AG04450 (cell line): Measurements from ENCODE around the gene CALCOCO2. TPM values are rescaled to one million over a fixed set of nuclear protein-coding genes. Genes with fewer than 3 reads are reported as not detected.

Experiments used
- CTCF ChIA-PET: fragments of 300-600, 350-600 bp; formaldehyde crosslinking; extraction: SDS; loops from one replicate; lab custom pipeline; 2022; ENCODE audit warnings: antibody characterized with exemption, inconsistent platforms; lab: Charles Lee
- POLR2A ChIA-PET: fragments of 350-600 bp; formaldehyde crosslinking; extraction: SDS; loops from one replicate; lab custom pipeline; 2021; ENCODE audit warnings: antibody characterized with exemption, inconsistent platforms; lab: Yijun Ruan, JAX
- DNase-seq: peaks from one replicate; pipeline ENCODE4 v3.0.0-alpha.2; 2011; ENCODE audit warnings: low read depth, low spot score
- H3K27ac ChIP-seq: one replicate; pipeline ENCODE4 v1.5.1; 2012; ENCODE audit warnings: low read depth, low read length, control low read depth
- H3K27me3 ChIP-seq: one replicate; pipeline ENCODE4 v1.6.0; 2012; ENCODE audit warnings: low read length; ENCODE audit not compliant: control insufficient read depth, insufficient read depth
- H3K4me3 ChIP-seq: 2 replicates; pipeline ENCODE4 v1.5.1; 2011; ENCODE audit warnings: mild to moderate bottlenecking, low read depth, low read length, control low read depth
- H3K9me3 ChIP-seq: 2 replicates; pipeline ENCODE4 v1.5.1; 2012; ENCODE audit warnings: low read length; ENCODE audit not compliant: control insufficient read depth, insufficient read depth
- CTCF ChIP-seq: IDR thresholded peaks from 2 replicates; pipeline ENCODE4 v1.5.1; 2011; ENCODE audit warnings: low read depth, low read length, control low read depth, inconsistent platforms
- polyA plus RNA-seq: library from polyadenylated mRNA; depleted of rRNA; stranded (reverse); fragments of >200 nt; gene quantifications from 2 replicates; pipeline ENCODE4 v1.2.3, GENCODE V29; 2011

Gene CALCOCO2
- polyA plus RNA-seq, 1 experiment = 130 TPM

GRCh38 chr17:48892940-48893645 is 62.3 kb downstream of the CALCOCO2 start:
- peak overlapping the region; percentile 57 for H3K27ac ChIP-seq
- H3K9me3 ChIP-seq = no peaks in the 10 kb centered on the region; the same call in 1 of the 2 replicates
- ChIA-PET POLR2A (interaction anchor here (0.5 to 2.4 kb wide), 12 partner anchors 10 to 844 kb away, joined by 3 to 12 read pairs (median 4); partner anchors contain the start of genes SNF8 and UBE2Z), CTCF (interaction anchor here (0.7 to 2.4 kb wide), 4 partner anchors 8 to 280 kb away, joined by 3 to 18 read pairs (median 8); no protein-coding TSS in a partner anchor)
- H3K27me3 ChIP-seq = no peaks in the 10 kb centered on the region
- TF ChIP-seq CTCF = no peak
- DNase-seq = no peak
- H3K4me3 ChIP-seq = peak overlapping the region; percentile 99

DNA sequence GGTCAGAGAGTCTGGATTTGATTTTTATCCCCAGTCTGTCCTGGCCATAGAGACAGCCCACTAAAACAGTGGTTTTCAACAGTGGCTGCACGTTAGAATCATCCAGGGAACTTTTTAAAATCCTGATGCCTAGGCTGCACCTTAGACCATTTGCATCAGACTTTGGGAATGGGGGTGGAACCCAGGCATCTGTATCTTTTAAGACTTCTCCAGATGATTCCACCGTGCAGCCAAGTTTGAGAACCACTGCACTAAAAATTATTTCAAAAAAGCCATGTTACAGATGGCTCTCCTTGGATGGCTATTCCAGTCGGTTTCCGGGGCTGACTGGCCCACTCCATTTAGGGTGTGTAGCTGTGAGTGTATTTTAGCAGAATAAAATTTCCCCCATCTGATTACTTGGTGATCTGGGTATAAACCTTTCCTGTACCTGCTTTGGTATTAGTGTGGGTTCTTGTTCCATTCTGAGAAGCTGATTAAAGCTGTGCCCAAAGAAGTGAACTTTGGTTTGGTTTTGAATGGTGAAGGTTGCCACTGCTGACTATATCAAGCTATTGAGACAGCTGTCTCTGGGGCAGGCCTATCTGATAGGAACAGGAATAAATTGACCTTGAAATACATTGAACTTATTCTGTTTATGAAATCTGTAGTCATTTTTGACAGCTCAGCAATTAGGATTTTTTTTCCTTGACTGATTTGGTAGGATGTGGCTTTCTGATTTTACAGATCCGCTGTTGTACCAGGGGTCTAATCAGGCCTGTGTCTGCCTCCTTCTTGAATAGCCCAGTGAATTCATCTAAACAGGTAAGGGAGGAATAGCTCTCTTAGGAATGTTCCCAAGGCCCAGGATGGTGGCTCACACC is 63.0 kb downstream of the CALCOCO2 start:
- Histone ChIP-seq H3K4me3 (peak overlapping the region; percentile 99), H3K27me3 (no peaks in the 10 kb centered on the region), H3K27ac (no peak overlapping the region), H3K9me3 (no peaks in the 10 kb centered on the region; the same call in 1 of the 2 replicates)
- POLR2A ChIA-PET = interaction anchor here (0.5 to 2.4 kb wide), 2 partner anchors 14 to 142 kb away, joined by 3 to 9 read pairs; partner anchors contain the start of gene UBE2Z
- no peak for DNase-seq
- CTCF ChIA-PET = interaction anchor here (0.6 to 2.4 kb wide), 5 partner anchors 9 to 139 kb away, joined by 3 to 18 read pairs (median 4); no protein-coding TSS in a partner anchor
- no peak for TF ChIP-seq CTCF

DNA sequence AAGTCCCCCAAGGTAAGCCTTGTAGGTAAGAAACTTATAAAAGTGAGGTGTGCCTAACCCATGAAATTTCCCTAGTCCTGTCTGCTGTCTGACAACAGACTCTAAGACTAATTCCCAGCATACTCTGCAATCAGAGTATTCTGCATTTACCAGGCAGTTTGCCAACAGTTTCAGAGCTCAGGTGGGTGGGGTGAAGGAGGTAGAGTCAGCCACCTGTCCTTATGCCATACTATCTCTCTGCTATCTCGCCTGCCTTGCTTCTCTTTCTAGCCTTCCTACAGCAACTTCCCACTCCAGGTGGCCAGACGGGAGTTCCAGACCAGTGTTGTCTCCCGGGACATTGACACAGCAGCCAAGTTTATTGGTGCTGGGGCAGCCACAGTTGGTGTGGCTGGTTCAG is 64.1 kb downstream of the CALCOCO2 start:
- Histone ChIP-seq H3K27me3 (no peaks in the 10 kb centered on the region), H3K27ac (no peak overlapping the region), H3K4me3 (no peak overlapping the region), H3K9me3 (no peaks in the 10 kb centered on the region; the same call in 1 of the 2 replicates)
- ChIA-PET CTCF (interaction anchor here (1.1 to 2.4 kb wide), 2 partner anchors 10 to 138 kb away, joined by 4 to 12 read pairs; no protein-coding TSS in a partner anchor), POLR2A (no interaction called here)
- TF ChIP-seq CTCF = no peak
- no peak for DNase-seq

DNA sequence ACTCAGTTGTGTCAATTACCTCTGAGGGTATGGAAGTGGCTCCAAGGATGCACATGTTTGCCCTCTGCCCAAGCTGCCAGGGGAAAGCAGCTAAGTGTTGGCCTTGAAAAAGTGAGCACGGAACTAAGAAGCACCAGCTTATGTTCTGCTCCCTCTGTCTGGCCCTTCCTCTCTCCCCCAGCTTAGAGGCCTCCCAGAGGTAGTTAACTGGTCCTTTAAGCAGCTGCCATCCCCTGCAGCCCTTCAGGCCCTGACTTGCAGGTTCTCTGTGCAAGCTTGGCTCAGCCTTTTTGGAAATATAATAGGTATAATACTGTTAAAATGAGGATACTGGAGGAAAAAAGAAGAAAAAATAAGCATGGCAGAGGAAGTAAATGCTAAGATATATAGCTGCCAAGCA is 70.4 kb downstream of the CALCOCO2 start:
- POLR2A ChIA-PET = interaction anchor here (0.6 kb wide), 1 partner anchor 22 kb away, joined by 4 read pairs; no protein-coding TSS in a partner anchor
- TF ChIP-seq CTCF = no peak
- Histone ChIP-seq H3K9me3 (no peaks in the 10 kb centered on the region), H3K4me3 (no peak overlapping the region), H3K27ac (no peak overlapping the region), H3K27me3 (no peaks in the 10 kb centered on the region)
- CTCF ChIA-PET = no interaction called here
- DNase-seq = no peak
